RWPE1 (cell line): ENCODE measurements around the gene NBAS.
A peak's percentile ranks its signal among the peaks of the same experiment; 100 is the strongest.

Experiments used
- CTCF ChIA-PET: fragments of 350-600 bp; sonication (Branson Sonifier 250); formaldehyde crosslinking; extraction: SDS; loops from one replicate; lab custom pipeline; 2021; lab: Yijun Ruan, JAX
- POLR2A ChIA-PET: fragments of 400-600 bp; formaldehyde crosslinking; extraction: SDS; loops from one replicate; lab custom pipeline; 2020; ENCODE audit warnings: antibody characterized with exemption; ENCODE audit not compliant: low non-redundant PET; lab: Yijun Ruan, JAX
- DNase-seq: peaks from one replicate; pipeline ENCODE4 v3.0.0; 2012; ENCODE audit warnings: low spot score
- H3K27ac ChIP-seq: fragments of 450-650 bp; 2 replicates; pipeline ENCODE4 v1.5.1; 2017
- TF ChIP-seq, protein P1 (sequence below): fragments of 450-650 bp; conservative IDR thresholded peaks from 2 replicates; pipeline ENCODE4 v1.5.1; 2017; ENCODE audit warnings: low read depth, mild to moderate bottlenecking

NBAS gene

DNA sequence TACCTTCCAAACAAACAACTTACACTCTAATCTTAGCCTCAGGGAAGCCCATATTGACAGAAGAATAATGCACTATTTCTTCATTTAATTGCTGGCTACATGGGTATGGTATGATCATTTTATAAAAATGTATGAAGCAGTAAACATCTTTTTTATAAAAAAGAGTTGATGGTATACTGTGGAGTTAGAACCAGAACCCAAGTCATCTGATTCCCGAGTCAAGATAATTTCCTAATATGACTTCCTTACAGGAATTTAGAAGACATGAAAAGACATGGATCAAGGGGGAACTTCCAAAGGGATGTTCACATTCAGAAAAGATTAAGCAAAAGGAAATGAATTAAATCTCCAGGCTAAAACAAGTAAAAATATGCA lies 171.8 kb downstream of the NBAS start:
- TF ChIP-seq, protein P1, sequence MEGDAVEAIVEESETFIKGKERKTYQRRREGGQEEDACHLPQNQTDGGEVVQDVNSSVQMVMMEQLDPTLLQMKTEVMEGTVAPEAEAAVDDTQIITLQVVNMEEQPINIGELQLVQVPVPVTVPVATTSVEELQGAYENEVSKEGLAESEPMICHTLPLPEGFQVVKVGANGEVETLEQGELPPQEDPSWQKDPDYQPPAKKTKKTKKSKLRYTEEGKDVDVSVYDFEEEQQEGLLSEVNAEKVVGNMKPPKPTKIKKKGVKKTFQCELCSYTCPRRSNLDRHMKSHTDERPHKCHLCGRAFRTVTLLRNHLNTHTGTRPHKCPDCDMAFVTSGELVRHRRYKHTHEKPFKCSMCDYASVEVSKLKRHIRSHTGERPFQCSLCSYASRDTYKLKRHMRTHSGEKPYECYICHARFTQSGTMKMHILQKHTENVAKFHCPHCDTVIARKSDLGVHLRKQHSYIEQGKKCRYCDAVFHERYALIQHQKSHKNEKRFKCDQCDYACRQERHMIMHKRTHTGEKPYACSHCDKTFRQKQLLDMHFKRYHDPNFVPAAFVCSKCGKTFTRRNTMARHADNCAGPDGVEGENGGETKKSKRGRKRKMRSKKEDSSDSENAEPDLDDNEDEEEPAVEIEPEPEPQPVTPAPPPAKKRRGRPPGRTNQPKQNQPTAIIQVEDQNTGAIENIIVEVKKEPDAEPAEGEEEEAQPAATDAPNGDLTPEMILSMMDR, result no peak
- ChIA-PET CTCF (no interaction called here), POLR2A (no interaction called here)
- H3K27ac ChIP-seq, result no peak overlapping the region
- no peak for DNase-seq

DNA sequence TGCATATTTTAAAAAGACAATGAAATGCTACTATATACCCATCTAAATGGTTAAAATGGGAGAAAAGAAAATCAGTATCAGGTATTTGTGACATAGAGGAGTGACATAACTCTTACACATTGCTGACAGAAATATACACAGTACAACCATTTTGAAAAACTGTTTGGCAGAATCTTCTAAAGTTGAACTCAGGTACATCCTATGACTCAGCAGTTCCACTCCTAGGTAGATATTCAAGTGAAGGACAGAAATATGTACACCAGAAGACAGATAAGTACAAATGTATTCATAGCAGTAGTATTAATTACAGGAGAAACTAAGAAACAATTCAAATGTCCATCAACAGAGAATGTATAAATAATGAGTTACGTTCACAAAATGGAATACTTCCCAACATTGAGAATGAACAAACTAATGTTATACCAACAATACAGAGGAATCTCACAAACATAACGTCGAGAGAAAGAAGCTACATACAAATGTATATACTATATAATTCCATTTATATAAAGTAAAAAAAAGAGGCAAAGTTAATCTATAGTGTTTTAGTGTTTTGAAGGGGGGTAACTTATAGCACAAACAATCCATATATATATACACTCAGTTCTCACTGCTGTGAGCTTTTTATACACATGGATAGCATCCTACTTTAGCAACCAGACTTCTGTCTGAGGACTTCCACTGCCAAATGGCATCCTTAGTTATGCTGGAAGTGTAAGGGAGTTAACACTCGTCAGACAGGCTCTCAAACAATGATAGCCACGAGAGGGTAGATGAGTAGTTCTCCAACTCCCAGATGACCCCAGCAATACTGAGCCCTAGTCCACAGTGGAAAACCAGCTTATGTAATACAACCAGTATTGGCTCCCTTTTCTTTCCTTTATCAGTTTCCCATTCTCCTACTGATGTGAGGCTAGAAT lies 172.5 kb downstream of the NBAS start:
- H3K27ac ChIP-seq, result no peak overlapping the region
- POLR2A ChIA-PET, result no interaction called here
- peak; percentile 12 for DNase-seq
- TF ChIP-seq, protein P1, result no peak
- CTCF ChIA-PET, result no interaction called here

DNA sequence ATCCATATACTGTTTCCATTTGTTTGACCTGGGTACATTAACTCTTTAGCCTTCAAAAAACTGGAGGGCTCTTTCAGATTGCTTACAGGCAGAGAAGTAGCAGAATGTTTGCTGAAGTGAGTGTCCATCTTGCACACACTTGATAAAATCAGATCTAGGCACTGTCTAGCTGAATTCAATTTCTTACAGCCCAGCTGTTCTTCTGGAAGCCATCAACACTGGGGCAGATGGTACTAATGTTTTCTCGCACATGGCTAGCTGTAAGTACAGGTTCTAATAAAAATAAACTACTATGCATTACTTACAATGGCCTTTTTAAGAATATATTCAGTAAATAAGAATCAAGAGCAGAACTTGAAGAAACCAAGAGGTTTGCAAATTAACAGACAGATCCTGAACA lies 175.9 kb downstream of the NBAS start:
- POLR2A ChIA-PET, result no interaction called here
- no peak overlapping the region for H3K27ac ChIP-seq
- DNase-seq, result no peak
- CTCF ChIA-PET, result interaction anchor here (0.6 kb wide), 1 partner anchor 153 kb away, joined by 4 read pairs; no protein-coding TSS in a partner anchor
- TF ChIP-seq, protein P1, result no peak

DNA sequence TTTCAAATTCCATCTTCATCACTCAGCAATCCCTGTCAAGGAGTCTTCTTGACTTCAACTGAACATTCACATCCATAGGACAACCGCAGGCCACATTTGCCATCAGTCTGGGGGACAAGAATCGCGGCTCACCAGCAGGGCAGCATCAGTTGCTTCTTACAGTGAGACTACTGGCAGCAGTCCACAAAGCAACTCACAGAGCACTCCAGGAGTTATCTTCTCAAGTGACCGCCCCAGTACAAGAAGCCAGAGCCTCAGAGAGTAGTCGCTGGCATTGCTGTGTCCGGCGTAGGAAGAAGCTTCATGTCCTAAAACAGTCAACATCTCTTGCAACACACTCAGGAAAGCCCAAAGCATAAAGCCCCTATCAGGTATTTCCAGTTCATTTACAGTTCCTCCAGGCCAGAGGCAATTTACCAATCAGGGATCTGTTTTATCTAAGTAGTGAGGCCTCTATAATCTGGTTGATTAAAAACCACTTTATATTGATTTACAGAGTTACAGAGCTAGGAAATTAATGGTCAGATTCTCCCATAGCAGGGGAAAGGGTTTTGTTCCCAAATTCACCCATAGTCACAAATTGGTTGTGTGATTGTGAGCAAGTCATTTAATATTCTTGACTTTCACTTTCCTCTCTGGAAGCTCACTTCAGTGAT lies 177.3 kb downstream of the NBAS start:
- ChIA-PET POLR2A (no interaction called here), CTCF (no interaction called here)
- DNase-seq, result no peak
- TF ChIP-seq, protein P1, result no peak
- H3K27ac ChIP-seq, result no peak overlapping the region

DNA sequence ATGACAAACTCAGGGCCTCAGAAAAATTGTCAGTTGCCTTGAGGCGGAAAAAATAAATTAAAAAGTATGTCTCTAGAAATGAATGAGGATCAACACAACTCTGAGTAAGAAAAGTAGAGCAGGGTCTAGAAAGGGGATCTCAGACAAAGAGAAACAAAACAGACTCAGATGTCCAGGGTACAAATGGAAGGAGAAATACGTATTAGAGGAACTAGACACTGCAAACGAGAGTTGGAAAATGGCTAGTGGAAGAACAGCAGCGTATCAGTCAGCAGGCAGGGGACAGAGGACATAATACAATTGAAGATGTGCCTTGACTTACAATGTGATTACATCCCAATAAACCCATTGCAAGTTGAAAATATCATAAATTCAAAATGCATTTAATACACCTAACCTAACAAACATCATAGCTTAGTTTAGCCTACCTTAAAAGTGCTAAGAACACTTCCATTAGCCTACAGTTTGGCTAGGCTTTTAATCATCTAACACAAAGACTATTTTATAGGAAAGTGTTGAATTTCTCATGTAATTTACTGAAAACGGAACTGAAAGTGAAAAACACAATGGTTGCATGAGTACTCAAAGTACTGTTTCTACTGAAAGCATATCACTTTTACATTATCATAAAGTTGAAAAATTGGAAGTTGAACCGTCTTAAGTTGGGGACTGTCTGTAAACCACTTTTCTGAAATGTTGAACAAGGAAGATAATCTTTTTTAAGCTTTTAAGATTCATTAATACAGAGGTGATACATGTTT lies 182.8 kb downstream of the NBAS start:
- no peak for DNase-seq
- H3K27ac ChIP-seq, result no peak overlapping the region
- TF ChIP-seq, protein P1, result no peak
- POLR2A ChIA-PET, result no interaction called here
- CTCF ChIA-PET, result no interaction called here

DNA sequence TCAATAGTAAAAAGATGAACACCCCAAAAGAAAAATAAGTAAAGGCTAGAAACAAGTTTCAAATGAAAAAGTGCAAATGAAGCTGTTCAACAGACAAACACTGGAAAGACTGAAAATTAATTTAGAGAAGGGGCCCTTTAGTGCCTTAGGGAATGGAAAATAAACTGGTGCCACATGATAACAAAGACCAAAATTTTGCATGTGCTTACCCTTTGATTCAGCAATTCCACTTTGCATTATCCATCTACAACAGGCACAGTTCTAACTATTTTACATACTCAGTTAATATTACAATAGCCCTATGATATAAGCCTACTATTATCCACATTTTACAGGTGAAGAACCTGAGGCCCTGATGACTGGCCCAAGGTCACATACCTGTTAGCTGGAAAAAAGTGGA lies 183.9 kb downstream of the NBAS start:
- CTCF ChIA-PET, result interaction anchor here (0.7 kb wide), 1 partner anchor 23 kb away, joined by 3 read pairs; no protein-coding TSS in a partner anchor
- POLR2A ChIA-PET, result no interaction called here
- TF ChIP-seq, protein P1, result no peak
- no peak overlapping the region for H3K27ac ChIP-seq
- no peak for DNase-seq
